Epithelial cell of esophagus (primary cell): ENCODE results near the gene XRCC4.

Experiments used
- DNase-seq: peaks from one replicate; pipeline ENCODE4 v3.0.0; 2010; ENCODE audit warnings: low read depth
- H3K4me3 ChIP-seq: 2 replicates; pipeline ENCODE4 v1.5.1; 2011; ENCODE audit warnings: mild to moderate bottlenecking, low read length, control low read depth
- CTCF ChIP-seq: IDR thresholded peaks from 2 replicates; pipeline ENCODE4 v1.5.1; 2011; ENCODE audit warnings: low read depth, mild to moderate bottlenecking, low read length, control low read depth, inconsistent platforms; ENCODE audit not compliant: insufficient read depth; ENCODE audit errors: missing control alignments

XRCC4 gene

GRCh38 chr5:83090169-83090568 is 12.8 kb downstream of the XRCC4 start:
- H3K4me3 ChIP-seq = no peak overlapping the region
- no peak for TF ChIP-seq CTCF
- DNase-seq = no peak

GRCh38 chr5:83092619-83093018 is 15.3 kb downstream of the XRCC4 start:
- H3K4me3 ChIP-seq = no peak overlapping the region
- DNase-seq = no peak

GRCh38 chr5:83093692-83094091 is 16.3 kb downstream of the XRCC4 start:
- no peak overlapping the region for H3K4me3 ChIP-seq
- no peak for TF ChIP-seq CTCF
- DNase-seq = no peak

More at GRCh38 chr5:83092619-83093018, 15.3 kb downstream of the XRCC4 start:
- TF ChIP-seq CTCF = no peak

GRCh38 chr5:83095163-83095956 is 18.0 kb downstream of the XRCC4 start:
- no peak for DNase-seq
- H3K4me3 ChIP-seq = no peak overlapping the region
- no peak for TF ChIP-seq CTCF

GRCh38 chr5:83095957-83096539 is 18.7 kb downstream of the XRCC4 start:
- TF ChIP-seq CTCF = no peak
- peak; percentile 89 for DNase-seq
- H3K4me3 ChIP-seq = no peak overlapping the region

GRCh38 chr5:83096660-83097339 is 19.5 kb downstream of the XRCC4 start:
- DNase-seq = peak; percentile 27
- H3K4me3 ChIP-seq = no peak overlapping the region
- no peak for TF ChIP-seq CTCF
